NCI-H345 treated with DMSO at 0.1 percent for 48 hours (cell line): ENCODE data around the gene KL.

Experiments used
- DNase-seq: peaks from one replicate; lab custom pipeline; 2025; ENCODE audit not compliant: unreplicated experiment; lab: John Stamatoyannopoulos, UW

Gene KL

DNA sequence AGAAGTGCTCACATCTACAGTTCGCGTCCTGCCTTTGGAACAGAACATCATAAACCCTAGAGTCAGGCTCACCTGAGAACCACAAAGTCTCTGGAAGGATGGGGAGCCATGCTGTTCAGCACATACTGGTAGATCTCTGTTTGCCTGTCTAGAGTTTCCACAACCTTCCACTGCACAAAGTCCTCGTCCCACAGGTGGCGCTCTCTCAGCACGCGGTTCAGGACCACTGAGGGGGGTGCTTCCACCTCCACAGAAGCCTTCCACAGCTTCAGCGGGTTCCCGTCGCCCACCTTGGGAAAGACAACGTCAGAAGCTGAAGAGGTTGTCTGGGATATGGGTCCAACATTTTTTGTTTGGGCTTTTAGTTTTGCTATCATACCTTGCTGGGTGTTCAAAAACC is 93.6 kb downstream of the KL start:
- no peak for DNase-seq

GRCh38 chr13:33110386-33110712 is 94.1 kb downstream of the KL start:
- DNase-seq, result no peak

DNA sequence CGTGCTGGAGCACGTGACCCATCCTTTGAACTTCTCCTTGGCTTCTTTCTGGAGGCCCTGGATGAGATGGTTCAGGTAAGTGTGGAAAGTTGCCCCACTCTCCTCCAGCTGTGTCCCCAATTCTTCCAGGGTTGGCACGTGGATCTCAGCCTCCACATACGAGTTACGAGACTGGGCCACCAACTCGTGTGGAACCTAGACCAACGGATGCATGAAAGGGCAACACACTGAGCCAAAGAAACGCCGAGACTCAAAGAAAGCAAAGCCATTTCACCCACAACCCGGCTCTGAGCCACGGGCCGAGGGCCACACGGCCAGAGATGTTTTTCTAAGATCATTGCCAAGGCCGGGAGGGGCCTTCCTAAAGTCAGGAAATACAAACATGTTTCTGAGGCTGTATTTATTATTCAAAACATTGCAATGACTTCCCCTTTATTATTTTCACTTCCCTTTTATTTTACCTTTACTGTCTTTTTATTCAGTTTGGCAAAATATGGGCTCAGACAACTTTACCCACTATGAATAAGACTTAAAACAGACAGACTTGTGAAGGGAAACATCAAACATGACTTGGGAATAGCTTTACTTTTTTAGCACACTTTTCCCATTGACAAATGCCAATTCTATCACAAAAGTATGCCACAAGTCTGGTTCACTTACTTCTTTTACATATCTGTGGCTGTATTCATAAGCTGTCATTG is 94.6 kb downstream of the KL start:
- DNase-seq, result no peak

DNA sequence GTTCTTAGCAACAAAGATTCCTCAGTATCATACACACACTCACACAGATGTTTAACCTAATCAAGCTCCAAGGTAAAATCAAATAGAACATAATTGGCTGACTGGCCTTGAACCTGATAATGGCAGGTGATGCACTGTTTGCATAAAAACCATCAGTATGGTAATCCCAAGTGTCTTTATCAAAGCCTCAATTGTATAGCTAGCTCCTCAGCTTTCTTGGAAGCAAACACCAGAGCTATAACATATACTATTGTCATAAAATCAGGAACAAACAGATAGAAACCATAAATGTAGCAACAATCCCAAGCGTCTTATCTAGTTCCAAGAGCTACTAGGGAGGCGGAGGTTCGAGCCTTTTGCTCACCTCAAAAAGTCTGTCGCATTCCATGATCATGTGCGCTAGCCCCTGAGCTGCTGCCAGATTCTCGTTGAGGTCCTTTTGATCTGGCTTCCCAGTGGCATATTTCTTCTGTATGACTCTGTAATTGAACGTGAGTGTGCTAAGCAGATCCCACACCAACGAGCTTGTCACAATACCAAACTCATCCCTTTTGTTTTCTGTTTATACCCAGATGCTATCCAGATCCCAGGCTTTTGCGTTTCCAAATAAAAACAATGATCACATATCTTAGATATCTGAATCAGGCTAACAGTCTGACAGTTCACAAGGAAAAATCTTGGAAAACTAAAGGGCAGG is 95.3 kb downstream of the KL start:
- no peak for DNase-seq

DNA sequence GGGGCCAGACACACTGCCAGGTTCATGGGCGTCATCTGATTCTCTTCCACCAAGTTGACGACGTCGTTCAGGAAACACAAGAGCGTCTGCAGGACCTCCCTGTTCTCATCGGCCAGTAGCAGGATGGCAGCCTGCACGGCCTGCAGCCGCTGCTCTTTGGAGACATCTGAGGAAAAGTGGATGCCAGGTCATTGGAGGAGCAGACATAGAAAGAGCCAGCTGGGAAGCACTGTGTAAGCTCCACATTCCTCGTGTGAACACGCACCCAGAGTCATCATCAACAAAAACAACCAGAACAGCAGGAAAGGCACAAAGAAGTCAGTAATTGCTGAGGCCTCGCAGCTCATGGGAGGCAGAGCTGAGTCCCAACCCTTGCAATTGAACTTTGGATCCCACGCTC is 96.5 kb downstream of the KL start:
- no peak for DNase-seq

- DNase-seq, result no peak
Measured at GRCh38 chr13:33114146-33114545, 97.9 kb downstream of the KL start.

DNA sequence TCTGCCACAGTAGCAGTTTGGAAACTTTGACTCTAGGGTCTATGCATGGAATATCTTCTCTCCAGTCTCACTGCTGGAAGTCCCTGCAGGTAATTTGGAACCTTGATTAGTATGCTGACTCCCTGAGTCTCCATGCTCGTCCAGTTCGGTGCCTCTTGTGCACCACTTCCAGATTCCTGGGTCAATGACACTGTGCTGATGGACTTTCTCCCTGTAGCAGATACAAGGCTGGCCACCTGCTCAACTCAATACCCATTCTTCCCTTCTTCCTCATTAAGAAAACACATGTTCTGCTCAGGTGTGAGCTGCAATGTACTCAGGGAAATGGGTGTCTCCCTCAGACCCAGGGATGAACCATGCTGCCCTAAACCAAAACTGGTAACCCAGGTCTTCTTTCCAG is 99.1 kb downstream of the KL start:
- no peak for DNase-seq
